GM12878 (cell line): ENCODE measurements around the gene ALDH3B2. TPM values are rescaled to one million over a fixed set of nuclear protein-coding genes. Genes with fewer than 3 reads are reported as not detected.

Experiments used
- BACH1 ChIP-seq: fragments of 450-650 bp; IDR thresholded peaks from 2 replicates; pipeline ENCODE4 v1.6.1; 2017; ENCODE audit warnings: mild to moderate bottlenecking, borderline replicate concordance
- BCL3 ChIP-seq: IDR thresholded peaks from 2 replicates; pipeline ENCODE4 v1.6.1; 2011; ENCODE audit warnings: borderline replicate concordance, low read depth, mild to moderate bottlenecking, moderate library complexity, low read length; ENCODE audit not compliant: insufficient read depth, poor library complexity, severe bottlenecking
- CBX5 ChIP-seq: sonication (generic); IDR thresholded peaks from 2 replicates; pipeline ENCODE4 v1.6.1; 2016; ENCODE audit warnings: low read depth, moderate library complexity, mild to moderate bottlenecking, inconsistent platforms
- HCFC1 ChIP-seq: fragments of 150-350 bp; IDR thresholded peaks from 2 replicates; pipeline ENCODE4 v1.6.1; 2014; ENCODE audit warnings: low read length
- HSF1 ChIP-seq: fragments of 150-350 bp; IDR thresholded peaks from 2 replicates; pipeline ENCODE4 v1.6.1; 2014; ENCODE audit warnings: mild to moderate bottlenecking, low read depth, low read length
- IRF5 ChIP-seq: fragments of 450-650 bp; IDR thresholded peaks from 2 replicates; pipeline ENCODE4 v1.6.1; 2017; ENCODE audit warnings: borderline replicate concordance
- MEF2B ChIP-seq: fragments of 450-650 bp; IDR thresholded peaks from 2 replicates; pipeline ENCODE4 v1.6.1; 2018; ENCODE audit warnings: mild to moderate bottlenecking, moderate library complexity; ENCODE audit not compliant: partially characterized antibody, poor library complexity, severe bottlenecking
- NFIC ChIP-seq: IDR thresholded peaks from 2 replicates; pipeline ENCODE4 v1.6.1; 2012; ENCODE audit warnings: low read depth, mild to moderate bottlenecking, inconsistent platforms, low read length, moderate library complexity
- NFYB ChIP-seq: IDR thresholded peaks from 2 replicates; pipeline ENCODE4 v1.6.1; 2011; ENCODE audit warnings: low read depth, mild to moderate bottlenecking, low read length, improper control_type of control experiment, moderate library complexity; ENCODE audit not compliant: insufficient read depth
- PAX5 ChIP-seq: IDR thresholded peaks from 2 replicates; pipeline ENCODE4 v1.6.1; 2011; ENCODE audit warnings: low read depth, low read length, borderline replicate concordance
- RBBP5 ChIP-seq: fragments of 200-600 bp; sonication (generic); conservative IDR thresholded peaks from 2 replicates; pipeline ENCODE4 v1.6.1; 2016
- SKIL ChIP-seq: fragments of 450-650 bp; IDR thresholded peaks from 2 replicates; pipeline ENCODE4 v1.6.1; 2017; ENCODE audit warnings: mild to moderate bottlenecking, low read depth, inconsistent platforms; ENCODE audit not compliant: poor library complexity, severe bottlenecking
- SRF ChIP-seq, 2 experiments: IDR thresholded peaks; 2 replicates each; pipeline ENCODE4 v1.6.1; 2011; ENCODE audit warnings: low read depth in 2 of 2, low read length in 2 of 2, mild to moderate bottlenecking in 1 of 2, moderate library complexity in 1 of 2
- ZBED1 ChIP-seq: IDR thresholded peaks from 2 replicates; pipeline ENCODE4 v1.6.1; 2016; ENCODE audit warnings: borderline replicate concordance
- polyA plus RNA-seq, 11 experiments: library from polyadenylated mRNA; depleted of rRNA in 4 of 11; unstranded in 6 of 11; stranded (reverse) in 5 of 11; fragments of >200 nt; fragmentation: Nextera tagmentation in 4 of 11; fragmentation: Illumina TruSeq in 1 of 11; extraction: Ambion mirVana in 4 of 11; extraction: Trizol in 1 of 11; gene quantifications; 1 replicate in 1 of 11; 2 replicates in 10 of 11; pipeline versions ENCODE4 v1.2.1 to v1.2.3, GENCODE V29; 2011 to 2016; ENCODE audit warnings: inconsistent platforms in 2 of 11, missing spikeins in 2 of 11, low read depth in 1 of 11
- total RNA-seq, 4 experiments: library from RNA; depleted of rRNA in 3 of 4; stranded (reverse); fragments of >200 nt in 3 of 4; fragmentation: Illumina TruSeq in 1 of 4; extraction: Trizol in 1 of 4; gene quantifications; 2 replicates each; pipeline versions ENCODE4 v1.2.1 to v1.2.3, GENCODE V29; 2013 to 2021
- TF ChIP-seq, protein P1 (sequence below): IDR thresholded peaks from 2 replicates; pipeline ENCODE4 v1.6.1; 2011; ENCODE audit warnings: low read depth, mild to moderate bottlenecking, low read length, moderate library complexity, borderline replicate concordance; ENCODE audit errors: extremely low read depth
- TF ChIP-seq, protein P2 (sequence below): fragments of 450-650 bp; conservative IDR thresholded peaks from 2 replicates; pipeline ENCODE4 v1.6.1; 2017; ENCODE audit warnings: mild to moderate bottlenecking, moderate library complexity
- TF ChIP-seq, protein P3 (sequence below): fragments of 450-650 bp; IDR thresholded peaks from 2 replicates; pipeline ENCODE4 v1.6.1; 2017; ENCODE audit warnings: antibody characterized with exemption, mild to moderate bottlenecking, moderate library complexity

Gene ALDH3B2
- total and polyA plus RNA-seq, 10 of the 15 experiments (the other 5 are each of a cell fraction or from before 2014, with no cell fraction given) = 0.09 to 0.17 TPM; not detected in 8

DNA sequence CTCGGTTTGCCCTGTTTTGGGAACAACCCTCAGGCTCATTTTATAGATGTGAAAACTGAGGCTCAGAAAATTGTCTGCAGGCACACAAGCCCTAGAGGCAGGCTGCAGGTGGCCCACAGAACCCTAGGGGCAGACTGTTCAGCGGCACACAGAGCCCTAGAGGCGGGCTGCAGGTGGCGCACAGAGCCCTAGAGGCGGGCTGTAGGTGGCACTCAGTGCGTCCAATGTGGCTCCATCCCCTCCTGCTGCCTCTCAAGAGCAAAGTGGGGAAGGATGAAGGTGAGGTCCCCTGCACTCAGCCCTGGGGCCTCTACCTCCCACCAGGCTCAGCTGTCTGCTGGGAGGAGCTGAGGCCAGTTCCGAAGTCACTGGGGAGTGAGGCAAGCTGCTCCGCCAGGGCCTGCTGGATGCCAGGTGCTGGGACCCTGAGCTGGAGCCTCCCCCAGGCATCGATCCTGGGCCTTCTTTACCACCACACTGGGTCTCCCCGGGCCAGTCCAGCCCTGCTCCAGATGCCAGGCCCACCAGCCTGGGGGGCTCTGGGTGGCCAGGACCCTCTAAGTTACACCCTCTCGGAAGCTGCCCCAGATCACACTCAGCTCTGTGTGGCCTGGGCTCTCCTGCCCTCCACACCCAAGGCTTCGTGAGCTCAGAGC, 26.2 kb downstream of the ALDH3B2 start (continued):
- TF ChIP-seq MEF2B (no peak), CBX5 (no peak), PAX5 (no peak), NFIC (no peak), NFYB (no peak), SKIL (no peak), BCL3 (no peak), IRF5 (no peak), ZBED1 (no peak), BACH1 (no peak), HSF1 (no peak), SRF (IDR thresholded peaks at IDR 0.05; ENCODE audit: low read depth in 2 of 2, low read length in 2 of 2) (no peak), HCFC1 (no peak), RBBP5 (no peak)
- TF ChIP-seq, protein P1, sequence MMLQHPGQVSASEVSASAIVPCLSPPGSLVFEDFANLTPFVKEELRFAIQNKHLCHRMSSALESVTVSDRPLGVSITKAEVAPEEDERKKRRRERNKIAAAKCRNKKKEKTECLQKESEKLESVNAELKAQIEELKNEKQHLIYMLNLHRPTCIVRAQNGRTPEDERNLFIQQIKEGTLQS = no peak
- TF ChIP-seq, protein P2, sequence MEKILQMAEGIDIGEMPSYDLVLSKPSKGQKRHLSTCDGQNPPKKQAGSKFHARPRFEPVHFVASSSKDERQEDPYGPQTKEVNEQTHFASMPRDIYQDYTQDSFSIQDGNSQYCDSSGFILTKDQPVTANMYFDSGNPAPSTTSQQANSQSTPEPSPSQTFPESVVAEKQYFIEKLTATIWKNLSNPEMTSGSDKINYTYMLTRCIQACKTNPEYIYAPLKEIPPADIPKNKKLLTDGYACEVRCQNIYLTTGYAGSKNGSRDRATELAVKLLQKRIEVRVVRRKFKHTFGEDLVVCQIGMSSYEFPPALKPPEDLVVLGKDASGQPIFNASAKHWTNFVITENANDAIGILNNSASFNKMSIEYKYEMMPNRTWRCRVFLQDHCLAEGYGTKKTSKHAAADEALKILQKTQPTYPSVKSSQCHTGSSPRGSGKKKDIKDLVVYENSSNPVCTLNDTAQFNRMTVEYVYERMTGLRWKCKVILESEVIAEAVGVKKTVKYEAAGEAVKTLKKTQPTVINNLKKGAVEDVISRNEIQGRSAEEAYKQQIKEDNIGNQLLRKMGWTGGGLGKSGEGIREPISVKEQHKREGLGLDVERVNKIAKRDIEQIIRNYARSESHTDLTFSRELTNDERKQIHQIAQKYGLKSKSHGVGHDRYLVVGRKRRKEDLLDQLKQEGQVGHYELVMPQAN = no peak
- TF ChIP-seq, protein P3, sequence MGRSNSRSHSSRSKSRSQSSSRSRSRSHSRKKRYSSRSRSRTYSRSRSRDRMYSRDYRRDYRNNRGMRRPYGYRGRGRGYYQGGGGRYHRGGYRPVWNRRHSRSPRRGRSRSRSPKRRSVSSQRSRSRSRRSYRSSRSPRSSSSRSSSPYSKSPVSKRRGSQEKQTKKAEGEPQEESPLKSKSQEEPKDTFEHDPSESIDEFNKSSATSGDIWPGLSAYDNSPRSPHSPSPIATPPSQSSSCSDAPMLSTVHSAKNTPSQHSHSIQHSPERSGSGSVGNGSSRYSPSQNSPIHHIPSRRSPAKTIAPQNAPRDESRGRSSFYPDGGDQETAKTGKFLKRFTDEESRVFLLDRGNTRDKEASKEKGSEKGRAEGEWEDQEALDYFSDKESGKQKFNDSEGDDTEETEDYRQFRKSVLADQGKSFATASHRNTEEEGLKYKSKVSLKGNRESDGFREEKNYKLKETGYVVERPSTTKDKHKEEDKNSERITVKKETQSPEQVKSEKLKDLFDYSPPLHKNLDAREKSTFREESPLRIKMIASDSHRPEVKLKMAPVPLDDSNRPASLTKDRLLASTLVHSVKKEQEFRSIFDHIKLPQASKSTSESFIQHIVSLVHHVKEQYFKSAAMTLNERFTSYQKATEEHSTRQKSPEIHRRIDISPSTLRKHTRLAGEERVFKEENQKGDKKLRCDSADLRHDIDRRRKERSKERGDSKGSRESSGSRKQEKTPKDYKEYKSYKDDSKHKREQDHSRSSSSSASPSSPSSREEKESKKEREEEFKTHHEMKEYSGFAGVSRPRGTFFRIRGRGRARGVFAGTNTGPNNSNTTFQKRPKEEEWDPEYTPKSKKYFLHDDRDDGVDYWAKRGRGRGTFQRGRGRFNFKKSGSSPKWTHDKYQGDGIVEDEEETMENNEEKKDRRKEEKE = no peak
